GM19395 (cell line): Measurements from ENCODE around the gene SMIM45.

Experiments
- ATAC-seq: cut with Tn5 transposase; IDR thresholded peaks from one replicate; pipeline ENCODE4 v1.9.1; 2021; ENCODE audit warnings: mild to moderate bottlenecking, moderate library complexity; ENCODE audit not compliant: unreplicated experiment

SMIM45 gene

DNA sequence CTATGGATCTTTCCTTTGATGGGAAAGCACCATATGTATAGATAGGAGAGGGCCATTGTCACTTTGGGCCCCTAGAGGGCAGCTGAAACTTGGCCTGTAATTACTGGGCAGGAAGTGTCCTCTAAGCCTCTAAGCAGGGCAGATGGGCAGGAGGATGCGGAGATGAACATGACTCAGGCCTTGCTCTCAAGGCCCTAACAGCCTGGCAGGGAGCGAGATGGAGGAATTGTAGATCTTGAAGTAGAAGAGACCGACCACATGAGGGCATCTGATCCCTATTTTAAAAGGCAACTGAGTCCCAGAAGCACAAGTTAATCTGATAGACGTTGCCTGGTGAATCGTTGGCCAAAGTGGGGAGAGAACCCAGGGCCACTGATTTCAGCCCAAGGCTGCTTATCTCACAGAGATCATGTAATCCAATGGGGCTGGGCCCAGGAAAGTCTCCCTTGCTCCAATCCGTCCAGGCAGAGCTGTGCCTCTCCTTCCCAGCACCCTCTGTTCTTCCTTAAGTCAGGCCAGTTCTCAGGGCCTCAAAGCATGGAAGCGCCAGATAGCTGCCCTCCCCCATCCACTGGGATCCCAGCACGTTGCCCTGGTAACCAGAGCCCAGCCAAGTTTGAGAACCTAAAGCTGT lies 14.8 kb downstream of the SMIM45 start:
- no peak for ATAC-seq

DNA sequence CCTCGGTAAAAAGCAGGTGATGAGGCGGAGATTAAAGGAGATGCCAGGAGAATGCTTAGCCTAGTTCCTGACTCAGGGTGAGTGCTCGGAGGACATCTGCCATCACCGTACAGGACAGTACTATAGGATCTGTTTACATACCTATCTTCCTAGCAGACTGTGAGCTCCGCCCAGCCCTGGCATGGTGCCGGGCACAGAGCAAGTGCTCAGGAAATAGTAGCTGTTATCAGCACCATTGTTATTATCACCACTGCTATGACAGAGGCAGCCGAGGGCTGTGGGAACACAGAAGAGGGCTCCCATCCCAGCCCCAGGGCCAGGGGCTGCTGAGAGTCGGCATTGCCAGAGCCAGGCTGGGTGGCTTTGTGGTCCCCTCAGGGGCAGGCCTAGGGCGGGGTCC lies 16.7 kb downstream of the SMIM45 start:
- no peak for ATAC-seq

DNA sequence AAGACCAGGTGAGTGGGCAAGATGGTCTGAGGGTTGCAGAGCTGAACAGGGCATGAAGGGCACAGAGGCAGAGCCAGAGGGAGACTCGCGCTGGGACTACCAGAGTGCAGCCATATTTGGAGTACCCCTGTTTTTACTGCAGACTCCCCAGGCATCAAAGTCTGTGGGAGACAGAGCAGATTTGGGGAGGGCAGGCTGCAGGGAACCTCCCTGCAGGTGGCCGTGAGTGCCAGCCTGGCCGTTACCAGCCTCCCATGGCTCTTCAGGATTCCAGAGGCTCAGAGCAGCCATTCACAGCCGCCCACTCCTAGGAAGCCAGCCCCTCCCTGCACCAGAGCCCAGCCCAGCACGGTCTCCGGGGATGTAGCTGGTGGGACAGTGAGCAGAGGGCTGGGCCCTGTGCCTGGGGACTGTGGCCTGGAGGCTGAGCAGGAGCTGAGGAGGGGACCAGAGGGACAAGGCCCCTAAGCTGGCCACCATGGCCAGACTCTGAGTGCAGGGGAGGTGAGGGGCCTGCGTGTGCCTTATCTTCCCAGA lies 17.2 kb downstream of the SMIM45 start, which contains the start of gene SEPTIN3:
SEPTIN3 (plus strand) TSS at position 334 of the 537 bp plus-strand sequence. CDS start 2,050 bp downstream, outside the sequence.
- no peak for ATAC-seq

DNA sequence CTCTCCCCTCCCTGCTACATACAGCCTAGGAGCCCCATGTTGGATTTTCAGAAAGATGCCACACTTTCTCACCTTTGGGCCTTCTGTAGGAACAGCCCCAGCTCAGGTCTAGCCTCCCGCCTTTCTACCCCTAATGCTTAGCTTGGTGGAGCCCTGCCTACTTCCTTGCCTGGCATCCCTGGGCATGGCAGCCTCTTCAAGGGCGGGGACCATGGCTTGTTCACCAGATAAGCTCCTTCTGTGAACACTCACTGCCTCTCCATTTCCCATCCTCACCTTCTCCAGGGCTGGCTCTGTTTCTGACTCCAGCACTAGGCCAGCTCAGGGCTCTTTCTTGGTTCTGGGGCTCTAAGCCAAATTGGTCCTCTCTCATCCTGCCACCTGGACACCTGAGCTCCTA lies 18.7 kb downstream of the SMIM45 start:
- no peak for ATAC-seq

DNA sequence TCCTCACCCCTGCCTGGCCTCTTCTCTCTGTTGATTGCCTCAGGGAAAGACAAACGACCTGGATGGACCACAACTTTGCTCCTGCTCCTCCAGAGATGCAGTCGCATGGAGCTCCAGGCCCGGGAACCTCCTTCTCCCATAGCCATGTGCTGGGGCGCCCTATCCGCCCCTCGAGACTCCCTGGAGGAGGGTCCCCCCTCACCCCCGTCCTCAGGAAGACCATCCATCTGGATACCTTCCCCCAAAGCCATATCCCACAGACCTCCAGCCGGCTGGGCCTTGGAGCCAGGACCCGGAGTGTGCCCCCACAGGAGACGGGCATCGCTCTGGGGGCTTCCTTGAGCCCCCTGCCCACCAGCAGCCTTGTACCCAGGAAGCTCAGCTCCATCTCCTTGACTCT lies 19.5 kb downstream of the SMIM45 start:
- no peak for ATAC-seq

DNA sequence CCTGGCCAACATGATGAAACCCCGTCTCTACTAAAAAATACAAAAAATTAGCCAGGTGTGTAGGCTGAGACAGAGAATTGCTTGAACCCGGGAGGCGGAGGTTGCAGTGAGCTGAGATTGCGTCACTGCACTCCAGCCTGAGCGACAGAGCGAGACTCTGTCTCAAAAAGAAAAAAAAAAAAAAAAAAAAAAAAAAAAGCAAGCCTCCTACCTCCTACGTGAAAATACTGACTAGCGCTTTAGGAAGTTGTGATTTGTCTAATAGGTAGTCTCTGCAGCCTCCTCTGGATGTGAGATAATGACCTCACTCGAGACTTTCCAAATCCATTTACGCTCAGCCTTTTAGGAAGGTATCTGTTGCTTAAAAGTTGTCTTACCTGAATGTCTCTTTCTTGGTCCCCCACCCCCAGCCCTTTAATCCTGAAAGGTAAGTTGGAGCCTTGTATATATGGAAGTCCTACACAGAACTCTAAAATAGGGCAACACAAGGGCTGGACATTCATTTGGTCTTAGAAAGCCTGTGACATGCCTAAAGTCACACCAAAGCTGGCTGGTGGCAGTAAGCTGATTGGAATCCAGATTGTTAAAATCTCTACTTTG lies 22.8 kb downstream of the SMIM45 start:
- no peak for ATAC-seq

DNA sequence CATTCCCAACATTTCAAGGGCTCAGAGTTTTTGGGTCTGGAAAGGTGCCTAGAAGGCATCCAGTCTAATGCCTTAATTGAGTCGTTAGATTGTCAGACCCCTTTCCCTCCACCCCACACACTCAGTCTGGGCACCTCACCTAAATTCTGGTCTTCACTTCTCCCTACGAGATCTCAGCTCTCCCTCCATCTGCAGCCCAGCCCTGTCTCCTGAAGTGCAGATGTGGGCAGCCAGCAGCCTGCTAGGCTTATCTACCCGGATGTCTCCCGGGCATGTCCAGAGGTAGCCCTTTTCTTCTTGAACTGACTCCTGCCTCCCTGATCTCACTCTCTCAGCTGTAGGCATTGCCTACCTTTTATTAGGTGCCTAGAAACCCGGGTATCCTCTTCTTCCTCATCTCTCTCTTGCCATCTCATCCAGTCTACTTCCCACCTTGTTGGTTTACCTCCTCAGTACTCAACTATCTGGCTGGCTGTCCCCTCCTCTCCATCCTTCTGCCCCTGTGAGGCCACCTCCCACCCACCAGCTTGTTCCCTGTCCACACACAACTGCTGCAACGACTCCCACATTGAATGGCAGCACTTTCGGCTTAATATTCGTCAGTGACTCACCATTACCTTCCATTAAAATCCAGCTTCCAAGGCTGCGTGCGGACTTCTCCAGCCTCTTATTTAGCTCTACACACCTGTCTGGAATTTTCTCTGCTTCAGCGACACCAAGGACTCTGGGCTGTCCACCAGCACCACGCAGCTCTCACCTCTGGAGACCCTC lies 23.5 kb downstream of the SMIM45 start:
- ATAC-seq: no peak

DNA sequence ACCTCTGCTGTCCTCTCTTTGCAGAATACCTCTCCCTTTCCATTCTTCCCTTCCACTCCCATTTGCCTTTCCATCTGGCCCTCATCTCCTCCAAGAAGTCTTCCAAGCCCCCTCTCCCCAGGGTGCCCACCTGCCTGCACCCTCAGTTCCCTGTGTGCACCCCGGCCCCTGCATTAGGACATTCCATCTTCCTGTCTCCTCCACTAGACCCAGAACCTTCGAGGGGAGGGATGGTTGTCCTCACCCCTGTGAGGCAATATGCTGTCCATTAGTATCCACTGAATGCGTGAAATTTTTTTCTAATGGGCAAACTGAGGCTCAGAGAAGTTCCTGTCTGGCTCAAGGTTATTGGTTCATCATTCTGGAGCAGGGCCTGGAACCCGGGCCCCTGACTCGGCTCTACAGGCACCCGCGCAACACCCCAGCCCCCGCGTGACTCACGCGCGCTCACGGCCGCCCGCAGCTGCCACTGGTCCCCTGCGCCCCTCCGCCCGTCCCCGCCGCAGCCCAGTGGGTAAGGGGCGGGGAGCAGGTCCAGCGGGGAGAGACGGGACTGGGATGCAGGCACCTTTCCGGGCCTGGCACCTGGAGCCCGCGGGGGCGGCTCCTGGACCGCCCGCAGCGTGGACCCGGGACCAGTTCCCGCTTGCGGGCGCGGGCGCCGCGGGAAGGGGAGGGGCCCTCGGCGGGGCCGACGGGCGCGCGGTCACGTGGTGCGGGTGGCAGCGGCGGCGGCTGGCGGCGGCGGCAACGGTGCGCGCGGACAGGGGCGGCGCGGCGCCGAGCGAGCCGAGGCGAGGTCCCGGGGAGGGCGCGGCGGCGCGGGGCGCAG lies 24.3 kb downstream of the SMIM45 start:
- ATAC-seq: no peak

DNA sequence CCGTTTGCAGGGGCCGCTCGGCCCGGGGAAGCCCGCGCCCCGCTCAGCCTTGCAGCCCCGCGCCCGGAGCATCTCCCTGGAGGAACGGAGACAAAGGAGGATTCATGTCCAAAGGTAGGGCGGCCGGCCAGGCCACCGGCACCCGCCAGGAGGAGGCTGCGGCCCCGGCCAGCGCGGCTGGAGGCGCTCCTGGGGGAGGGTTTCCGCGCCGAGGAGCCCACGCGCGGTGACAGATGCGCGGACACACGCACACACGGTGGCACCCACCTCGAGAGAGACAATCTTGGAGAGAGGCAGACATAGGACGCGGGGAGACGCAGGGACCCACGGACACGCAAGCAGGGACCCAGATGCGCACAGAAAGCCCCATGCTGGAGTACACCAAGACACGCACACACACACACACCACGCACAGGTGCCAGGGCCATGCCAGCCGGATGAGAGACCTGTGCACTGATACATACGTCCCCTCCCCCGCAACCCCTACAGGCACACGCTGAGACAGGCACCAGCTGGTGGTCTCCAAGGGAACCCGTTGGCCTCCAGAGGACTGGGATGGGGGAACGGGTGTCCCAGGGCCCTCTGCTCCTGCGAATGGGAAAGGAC lies 25.1 kb downstream of the SMIM45 start:
- no peak for ATAC-seq

DNA sequence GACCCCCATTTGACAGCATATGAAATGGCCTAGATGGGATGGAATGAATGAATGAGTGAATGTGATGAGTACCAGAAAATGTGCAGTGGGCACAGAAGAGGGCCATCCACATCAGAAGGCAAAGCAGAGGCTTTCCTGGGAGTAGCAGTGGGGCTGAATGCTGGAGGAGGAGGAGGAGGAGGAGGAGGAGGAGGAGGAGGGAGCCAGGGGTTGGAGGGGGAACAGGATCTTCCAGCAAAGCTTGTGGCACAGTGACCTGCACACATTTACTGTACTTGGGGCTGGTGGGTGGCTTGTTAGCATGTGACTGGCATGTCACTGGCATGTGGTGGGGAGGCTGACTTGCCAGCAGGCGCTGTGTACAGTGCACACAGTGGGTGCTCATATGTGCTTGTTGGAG lies 26.8 kb downstream of the SMIM45 start:
- no peak for ATAC-seq

DNA sequence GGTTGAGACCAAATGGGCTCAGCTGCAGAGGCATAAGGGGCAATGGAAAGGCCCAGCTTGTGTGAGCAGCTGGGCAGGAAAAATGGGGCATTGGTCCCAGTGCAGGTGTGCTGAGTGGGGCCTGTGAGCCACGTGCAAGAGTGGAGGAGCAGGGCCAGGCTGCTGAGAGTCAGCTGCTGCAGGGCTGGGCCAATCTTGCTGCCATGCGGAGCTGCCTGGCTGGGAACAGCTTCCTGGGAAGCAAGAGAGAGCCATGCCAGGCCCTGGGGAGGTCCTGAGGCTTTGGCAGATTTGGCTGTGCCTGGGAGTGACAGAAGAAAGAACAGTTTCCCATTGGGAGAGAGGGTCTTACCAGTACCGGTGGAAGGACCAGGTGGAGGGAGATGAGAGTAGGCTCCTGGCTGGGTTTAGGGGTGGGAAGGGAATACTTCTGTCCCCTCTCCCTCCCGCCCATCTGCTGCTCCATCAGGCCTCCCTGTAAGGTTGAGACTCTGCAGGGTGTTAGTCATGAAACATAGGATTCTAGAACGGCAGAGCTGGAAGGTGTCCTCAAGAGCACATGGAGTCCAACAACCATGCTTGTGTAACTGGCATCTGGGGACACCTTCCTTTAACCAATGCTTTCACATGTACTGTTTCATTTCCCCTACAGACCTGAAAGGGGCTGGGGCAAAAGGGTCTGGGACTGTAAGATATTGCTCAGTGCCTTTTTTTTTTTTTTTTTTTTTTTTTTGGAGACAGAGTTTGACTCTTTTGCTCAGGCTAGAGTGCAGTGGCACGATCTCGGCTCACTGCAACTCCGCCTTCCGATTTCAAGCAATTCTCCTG lies 27.7 kb downstream of the SMIM45 start:
- no peak for ATAC-seq

DNA sequence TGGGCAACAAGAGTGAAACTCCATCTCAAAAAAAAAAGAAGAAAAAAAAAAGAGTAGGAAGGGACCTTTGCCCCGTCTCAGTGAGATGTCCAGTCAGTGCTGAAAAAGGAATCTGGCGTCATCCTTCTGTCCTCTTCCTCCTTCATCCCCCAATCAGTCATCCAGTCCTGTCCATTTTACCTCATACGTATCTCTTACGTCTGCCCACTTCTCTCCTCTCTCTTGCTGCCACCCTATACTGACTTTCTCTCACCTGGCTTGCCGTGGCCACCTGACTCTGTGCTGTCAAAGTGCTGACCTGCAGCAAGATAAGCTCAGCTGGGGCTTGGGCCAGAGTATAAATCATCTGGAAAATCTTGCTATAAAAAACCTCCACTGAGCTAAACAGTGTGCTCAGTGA lies 30.9 kb downstream of the SMIM45 start:
- ATAC-seq: no peak

DNA sequence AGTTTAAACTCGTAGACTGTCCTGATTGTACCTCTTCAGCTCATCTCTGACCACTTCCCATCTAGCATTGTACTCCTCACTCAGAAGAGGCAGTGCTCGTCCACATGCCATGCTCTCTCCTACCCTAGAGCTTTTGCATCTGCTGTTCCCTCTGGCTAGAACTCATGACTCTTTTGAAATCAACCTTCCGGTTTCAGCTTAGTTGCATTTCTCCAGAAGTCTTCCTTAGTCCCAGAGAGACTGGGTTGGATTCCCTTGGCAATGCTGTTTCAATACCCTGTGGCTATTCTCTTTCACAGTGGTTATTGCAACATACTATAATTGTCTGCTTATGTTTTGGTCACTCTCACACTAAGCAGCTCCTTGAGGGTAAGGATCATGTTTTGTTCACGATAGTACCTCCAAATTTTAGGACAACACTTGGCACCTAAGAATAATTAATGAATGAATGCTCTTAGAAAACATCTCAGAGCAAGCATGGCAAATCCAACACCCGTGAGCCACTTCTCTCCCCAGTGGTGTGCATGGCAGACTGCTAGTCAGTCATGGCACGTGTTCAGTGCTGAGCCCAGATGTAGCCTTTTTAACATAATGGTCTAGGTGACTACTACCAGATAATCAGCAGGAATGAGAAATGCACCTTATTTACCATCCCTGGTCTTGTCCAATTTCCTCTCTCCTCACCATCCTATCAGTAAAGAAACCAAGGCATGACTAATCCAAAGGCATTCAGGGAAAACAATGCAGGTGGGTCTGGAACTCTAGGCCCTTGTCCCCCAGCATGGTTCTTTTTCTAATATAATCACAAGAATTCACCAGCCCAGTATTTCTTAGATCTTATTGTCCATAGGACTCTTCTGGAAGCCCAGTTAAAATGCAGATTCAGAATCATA lies 31.8 kb downstream of the SMIM45 start:
- no peak for ATAC-seq

DNA sequence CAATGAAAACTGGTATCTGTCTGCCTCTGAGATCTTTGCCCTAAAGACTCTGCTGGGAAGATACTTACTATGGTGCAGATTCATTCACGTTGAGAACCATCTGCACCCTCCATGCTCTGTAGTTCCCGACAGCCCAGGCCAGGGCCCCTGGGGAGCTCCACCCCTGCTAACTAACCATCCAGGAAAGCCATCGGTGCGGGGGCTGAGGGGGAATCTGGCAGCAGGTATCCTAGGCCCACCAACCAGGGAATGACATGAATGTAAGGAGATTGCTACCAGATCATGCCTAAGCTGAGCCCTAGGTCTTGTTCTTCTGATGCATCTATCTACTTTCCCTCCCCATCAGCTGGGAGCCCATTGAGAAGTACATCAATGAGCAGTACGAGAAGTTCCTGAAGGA lies 35.3 kb downstream of the SMIM45 start:
- no peak for ATAC-seq

DNA sequence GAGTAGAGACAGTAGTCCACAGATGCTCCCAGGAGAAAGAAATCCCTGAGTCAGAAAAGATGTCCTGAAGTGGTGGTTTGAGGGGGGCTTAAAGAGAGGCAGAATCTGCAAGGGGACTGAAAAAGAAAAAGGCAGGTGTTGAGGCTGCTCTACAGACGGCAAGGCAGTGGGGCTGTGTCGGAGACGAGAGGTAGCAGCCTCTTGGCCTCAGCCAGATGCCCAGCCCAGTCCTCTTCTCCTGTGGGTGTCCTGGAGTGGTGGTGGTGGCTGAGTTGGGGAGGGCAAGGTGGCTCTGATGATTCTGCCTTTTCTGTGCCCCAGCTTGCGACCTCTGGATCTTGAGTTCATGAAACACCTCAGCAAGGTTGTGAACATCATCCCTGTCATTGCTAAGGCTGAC lies 37.3 kb downstream of the SMIM45 start:
- ATAC-seq: no peak

DNA sequence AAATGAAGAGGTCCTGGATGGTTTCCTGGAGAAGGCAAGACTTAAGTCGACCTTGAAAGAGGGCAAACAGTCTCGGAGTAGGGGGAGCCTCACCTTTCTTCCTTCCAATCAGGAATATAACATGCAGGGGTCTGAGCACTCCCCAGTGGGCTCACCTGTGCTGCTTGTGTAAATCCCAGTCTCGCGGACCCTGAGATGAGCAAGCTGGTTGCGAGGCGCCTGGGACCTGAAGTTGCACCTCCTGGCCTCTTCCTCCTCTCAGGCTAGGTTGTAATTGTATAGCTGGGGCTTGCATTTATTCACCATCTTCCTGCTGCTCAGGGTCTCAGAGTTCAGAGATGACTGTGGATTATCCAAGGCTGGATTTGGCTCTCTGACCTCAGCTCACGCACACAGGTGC lies 39.2 kb downstream of the SMIM45 start:
- ATAC-seq: no peak

DNA sequence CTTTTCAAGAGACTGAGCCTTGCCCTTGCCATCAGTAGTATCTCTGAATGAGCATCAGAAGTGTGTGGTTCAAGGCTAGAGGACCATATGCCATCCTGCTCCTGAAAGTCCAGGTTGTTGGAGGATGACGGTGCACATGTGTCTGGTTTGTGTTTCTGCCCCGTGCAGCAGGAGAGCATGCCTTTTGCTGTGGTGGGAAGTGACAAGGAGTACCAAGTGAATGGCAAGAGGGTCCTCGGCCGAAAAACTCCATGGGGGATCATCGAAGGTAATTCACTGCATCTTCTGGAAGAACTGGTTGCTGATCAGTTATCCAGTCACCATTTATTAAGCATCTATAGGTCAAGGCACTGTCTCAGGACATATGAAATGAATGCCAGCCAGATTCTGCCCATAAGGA lies 40.5 kb downstream of the SMIM45 start:
- no peak for ATAC-seq

DNA sequence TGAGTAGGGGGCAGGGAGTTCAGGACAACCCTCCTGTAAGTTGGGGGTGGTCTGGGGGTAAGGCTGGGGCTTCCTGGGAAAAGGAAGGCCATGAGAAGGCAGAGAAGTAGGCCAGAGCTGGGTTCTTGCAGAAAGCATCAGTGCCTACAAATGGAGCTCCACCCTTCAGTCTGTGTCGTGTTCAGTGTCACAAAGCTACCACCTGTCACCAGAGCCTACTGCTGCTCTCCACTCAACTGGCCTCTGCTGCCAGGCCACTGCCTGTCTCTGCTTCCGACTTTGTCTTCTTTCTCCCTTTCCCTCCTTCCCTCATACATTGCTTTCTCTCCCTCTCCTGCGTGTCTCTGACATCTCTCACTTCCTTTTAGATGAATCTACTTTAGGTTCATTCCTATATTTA lies 43.3 kb downstream of the SMIM45 start:
- ATAC-seq: no peak

DNA sequence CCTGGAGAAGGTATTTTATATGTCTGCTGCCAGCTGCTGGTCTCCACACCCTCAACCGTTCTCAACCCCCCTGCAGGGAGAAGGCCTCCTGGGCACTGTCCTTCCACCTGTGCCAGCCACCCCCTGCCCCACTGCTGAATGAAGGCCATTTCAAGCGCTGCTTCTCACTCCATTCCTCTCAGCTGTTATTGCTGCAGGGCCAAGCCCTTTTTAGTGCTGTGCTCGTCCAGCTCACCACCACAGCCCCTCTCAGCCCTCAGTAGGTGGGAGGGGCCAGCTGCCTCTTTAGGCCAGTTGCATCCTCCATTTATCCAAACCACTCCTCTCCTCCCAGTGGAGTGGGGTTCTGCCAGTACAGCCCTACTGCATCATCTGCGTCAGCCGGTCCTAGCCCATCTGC lies 44.9 kb downstream of the SMIM45 start:
- ATAC-seq: no peak
